Mammary epithelial cell (primary cell): ENCODE data around the gene HLA-DPB1.

Experiments
- CTCF ChIP-seq, 2 donors: IDR thresholded peaks in 1 of 2; conservative IDR thresholded peaks in 1 of 2; 2 replicates each; pipeline ENCODE4 v1.5.1; 2011 to 2012; ENCODE audit warnings: inconsistent platforms in 2 of 2, low read length in 2 of 2, mild to moderate bottlenecking in 2 of 2, control low read depth in 1 of 2, low read depth in 1 of 2; ENCODE audit not compliant: insufficient read depth in 1 of 2; ENCODE audit errors: extremely low read depth in 1 of 2
- EZH2 ChIP-seq: IDR thresholded peaks from 2 replicates; pipeline ENCODE4 v1.6.1; 2012; ENCODE audit warnings: low read length, inconsistent platforms, borderline replicate concordance

GRCh38 chr6:33034554-33034953 lies 41.2 kb upstream of the HLA-DPB1 start:
- no peak for TF ChIP-seq CTCF (conservative IDR thresholded peaks at IDR 0.05 in 1 of 2, IDR thresholded peaks at IDR 0.05 in 1 of 2; ENCODE audit: extremely low read depth in 1 of 2, insufficient read depth in 1 of 2, low read depth in 1 of 2, low read length in 2 of 2)
- TF ChIP-seq EZH2: no peak
